ENCODE data around the gene ULK1. TPM values are rescaled to one million over a fixed set of nuclear protein-coding genes. Genes with fewer than 3 reads are reported as not detected.

ULK1 gene
- total RNA-seq, 1 donor from 2014 or later: 69.3 TPM

DNA sequence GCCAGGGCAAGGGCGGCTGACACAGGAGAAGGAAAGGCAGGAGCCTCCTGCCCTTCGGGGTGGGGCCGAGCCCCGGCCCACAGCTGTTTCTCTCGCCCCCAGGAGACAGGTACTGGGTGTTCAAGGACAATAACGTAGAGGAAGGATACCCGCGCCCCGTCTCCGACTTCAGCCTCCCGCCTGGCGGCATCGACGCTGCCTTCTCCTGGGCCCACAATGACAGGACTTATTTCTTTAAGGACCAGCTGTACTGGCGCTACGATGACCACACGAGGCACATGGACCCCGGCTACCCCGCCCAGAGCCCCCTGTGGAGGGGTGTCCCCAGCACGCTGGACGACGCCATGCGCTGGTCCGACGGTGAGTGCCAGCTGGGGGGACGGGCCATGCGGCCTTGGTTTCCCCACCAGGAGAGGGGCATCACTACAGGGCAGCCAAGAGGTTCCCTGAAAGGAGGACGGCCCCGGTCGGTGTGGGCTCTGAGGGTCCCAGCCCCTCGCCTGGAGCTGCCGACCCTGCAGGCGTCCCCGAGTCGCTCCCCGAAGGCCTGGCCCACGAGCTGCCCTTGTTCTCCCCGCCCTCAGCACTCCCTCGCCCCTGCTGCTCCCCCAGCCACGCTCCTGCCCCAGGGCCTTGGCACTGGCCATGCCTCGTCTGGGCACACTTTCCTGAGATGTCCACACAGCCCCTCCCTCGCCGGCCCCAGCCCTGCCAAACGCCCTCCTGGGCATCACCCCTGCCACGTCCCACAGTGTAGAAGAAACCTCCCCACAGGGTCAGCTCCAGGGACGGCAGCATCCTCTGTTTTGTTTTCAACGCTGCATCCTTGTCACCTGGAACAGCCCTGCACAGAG, 44.5 kb upstream of the ULK1 start:
- TF ChIP-seq, protein P1, sequence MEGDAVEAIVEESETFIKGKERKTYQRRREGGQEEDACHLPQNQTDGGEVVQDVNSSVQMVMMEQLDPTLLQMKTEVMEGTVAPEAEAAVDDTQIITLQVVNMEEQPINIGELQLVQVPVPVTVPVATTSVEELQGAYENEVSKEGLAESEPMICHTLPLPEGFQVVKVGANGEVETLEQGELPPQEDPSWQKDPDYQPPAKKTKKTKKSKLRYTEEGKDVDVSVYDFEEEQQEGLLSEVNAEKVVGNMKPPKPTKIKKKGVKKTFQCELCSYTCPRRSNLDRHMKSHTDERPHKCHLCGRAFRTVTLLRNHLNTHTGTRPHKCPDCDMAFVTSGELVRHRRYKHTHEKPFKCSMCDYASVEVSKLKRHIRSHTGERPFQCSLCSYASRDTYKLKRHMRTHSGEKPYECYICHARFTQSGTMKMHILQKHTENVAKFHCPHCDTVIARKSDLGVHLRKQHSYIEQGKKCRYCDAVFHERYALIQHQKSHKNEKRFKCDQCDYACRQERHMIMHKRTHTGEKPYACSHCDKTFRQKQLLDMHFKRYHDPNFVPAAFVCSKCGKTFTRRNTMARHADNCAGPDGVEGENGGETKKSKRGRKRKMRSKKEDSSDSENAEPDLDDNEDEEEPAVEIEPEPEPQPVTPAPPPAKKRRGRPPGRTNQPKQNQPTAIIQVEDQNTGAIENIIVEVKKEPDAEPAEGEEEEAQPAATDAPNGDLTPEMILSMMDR (conservative IDR thresholded peaks at IDR 0.05): no peak

DNA sequence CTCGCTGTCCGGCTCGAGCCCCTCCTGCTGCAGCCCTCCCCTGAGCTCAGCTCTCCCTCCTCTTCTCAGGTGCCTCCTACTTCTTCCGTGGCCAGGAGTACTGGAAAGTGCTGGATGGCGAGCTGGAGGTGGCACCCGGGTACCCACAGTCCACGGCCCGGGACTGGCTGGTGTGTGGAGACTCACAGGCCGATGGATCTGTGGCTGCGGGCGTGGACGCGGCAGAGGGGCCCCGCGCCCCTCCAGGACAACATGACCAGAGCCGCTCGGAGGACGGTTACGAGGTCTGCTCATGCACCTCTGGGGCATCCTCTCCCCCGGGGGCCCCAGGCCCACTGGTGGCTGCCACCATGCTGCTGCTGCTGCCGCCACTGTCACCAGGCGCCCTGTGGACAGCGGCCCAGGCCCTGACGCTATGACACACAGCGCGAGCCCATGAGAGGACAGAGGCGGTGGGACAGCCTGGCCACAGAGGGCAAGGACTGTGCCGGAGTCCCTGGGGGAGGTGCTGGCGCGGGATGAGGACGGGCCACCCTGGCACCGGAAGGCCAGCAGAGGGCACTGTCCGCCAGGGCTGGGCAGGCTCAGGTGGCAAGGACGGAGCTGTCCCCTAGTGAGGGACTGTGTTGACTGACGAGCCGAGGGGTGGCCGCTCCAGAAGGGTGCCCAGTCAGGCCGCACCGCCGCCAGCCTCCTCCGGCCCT, 43.4 kb upstream of the ULK1 start:
- no peaks in the 10 kb centered on the region for H3K9me3 Mint-ChIP-seq
- peaks cover under 1% of the 10 kb centered on the region for H3K4me1 Mint-ChIP-seq
- no peak overlapping the region for H3K27ac Mint-ChIP-seq (ENCODE audit: unreplicated experiment)
- H3K27me3 Mint-ChIP-seq (ENCODE audit: low read depth): peaks cover 9% of the 10 kb centered on the region
- no peak overlapping the region for H3K4me3 Mint-ChIP-seq
- TF ChIP-seq, protein P1 (conservative IDR thresholded peaks at IDR 0.05): peak; percentile 62
- H3K36me3 Mint-ChIP-seq (ENCODE audit: low read depth): no peaks in the 10 kb centered on the region
- DNase-seq (ENCODE audit: low read depth, low spot score): no peak

More for the DNA sequence above, 44.5 kb upstream of the ULK1 start:
- DNase-seq (ENCODE audit: low read depth, low spot score): no peak
- Mint-ChIP-seq H3K27me3 (ENCODE audit: low read depth) (peaks cover 2% of the 10 kb centered on the region), H3K4me3 (no peak overlapping the region), H3K9me3 (no peaks in the 10 kb centered on the region), H3K36me3 (ENCODE audit: low read depth) (no peaks in the 10 kb centered on the region), H3K4me1 (no peaks in the 10 kb centered on the region), H3K27ac (ENCODE audit: unreplicated experiment) (no peak overlapping the region)

DNA sequence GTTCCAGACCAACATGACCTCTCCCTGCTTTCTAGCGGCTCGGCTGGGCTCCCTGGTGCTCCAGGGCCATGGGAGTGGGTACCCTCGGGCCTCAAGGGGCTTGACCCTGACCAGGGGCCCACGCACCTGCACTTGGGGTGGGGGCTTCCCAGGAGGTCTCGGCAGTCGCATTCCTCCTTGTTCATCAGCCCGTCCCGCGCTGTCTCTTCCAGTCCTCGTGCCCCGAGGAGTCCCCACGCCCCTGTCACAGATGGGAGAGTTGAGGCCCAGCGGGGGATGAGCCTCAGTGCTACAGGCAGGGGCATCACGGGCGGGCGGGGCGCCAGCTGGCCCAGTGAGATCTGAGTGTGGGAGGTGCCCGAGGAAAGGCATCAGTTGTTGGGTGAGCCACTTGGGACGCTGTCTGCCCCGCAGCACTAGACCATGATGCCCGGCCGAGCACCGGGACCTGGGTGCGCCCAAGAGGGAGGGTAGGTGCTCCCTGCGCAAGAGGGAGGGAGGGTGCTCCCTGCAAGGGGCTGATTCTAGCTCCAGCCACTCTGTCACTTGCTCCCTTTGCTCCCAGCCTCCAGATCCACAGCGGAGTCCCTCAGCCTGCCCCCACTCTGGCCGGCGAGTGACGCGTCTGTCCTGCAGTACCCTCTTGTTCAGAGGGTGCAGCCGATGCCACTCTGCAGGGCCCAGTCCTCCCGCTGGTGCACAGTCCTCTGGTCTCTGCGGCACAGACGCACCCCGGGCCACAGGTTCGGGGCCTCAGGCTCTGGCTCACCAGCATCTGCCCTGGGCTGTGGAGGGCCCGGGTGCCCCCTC, 42.5 kb upstream of the ULK1 start:
- no peak overlapping the region for H3K4me3 Mint-ChIP-seq
- TF ChIP-seq, protein P1 (conservative IDR thresholded peaks at IDR 0.05): no peak
- H3K9me3 Mint-ChIP-seq: no peaks in the 10 kb centered on the region
- no peak for DNase-seq (ENCODE audit: low read depth, low spot score)
- H3K36me3 Mint-ChIP-seq (ENCODE audit: low read depth): no peaks in the 10 kb centered on the region
- peaks cover 16% of the 10 kb centered on the region for H3K27me3 Mint-ChIP-seq (ENCODE audit: low read depth)
- peaks cover 8% of the 10 kb centered on the region for H3K4me1 Mint-ChIP-seq
- H3K27ac Mint-ChIP-seq (ENCODE audit: unreplicated experiment): no peak overlapping the region

DNA sequence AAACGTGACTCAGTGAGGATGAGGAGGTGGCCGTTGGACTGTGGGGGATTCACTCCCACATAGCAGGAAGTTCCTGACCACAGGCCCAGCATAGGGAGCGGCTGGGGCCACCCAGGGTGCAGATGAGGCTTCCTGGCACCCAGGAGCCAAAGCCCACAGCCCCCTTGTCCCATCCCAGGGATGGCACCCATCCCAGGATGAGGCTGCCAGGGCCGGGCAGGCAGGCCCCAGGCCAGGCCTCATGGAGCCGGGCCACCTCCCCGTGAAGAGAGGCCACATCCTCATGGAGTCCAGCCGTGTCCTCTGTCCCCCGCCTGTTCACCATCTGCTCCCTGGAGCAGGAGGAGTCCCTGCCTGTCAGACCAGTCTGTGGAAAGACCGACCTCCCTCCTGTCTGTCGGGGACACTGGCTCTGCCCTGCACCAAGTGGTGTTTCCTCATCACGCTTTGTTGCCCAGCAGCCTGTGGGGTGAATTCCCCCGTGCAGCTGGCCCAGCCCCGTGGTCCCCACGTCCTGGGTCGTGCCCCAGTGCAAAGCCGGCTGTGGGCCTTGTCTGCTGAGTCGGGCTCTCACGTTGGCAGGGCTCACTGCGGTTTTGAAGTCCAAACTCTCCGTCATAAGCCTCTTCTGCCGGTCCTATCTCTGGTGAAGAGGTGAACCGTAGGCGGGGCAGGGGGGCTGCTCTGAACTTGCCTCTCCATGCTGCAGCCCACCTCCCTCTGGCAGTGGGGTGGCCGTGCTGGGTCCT, 41.7 kb upstream of the ULK1 start:
- Mint-ChIP-seq H3K4me3 (no peak overlapping the region), H3K27ac (ENCODE audit: unreplicated experiment) (peak overlapping the region; percentile 84), H3K4me1 (peaks cover 13% of the 10 kb centered on the region), H3K9me3 (no peaks in the 10 kb centered on the region), H3K27me3 (ENCODE audit: low read depth) (peaks cover 23% of the 10 kb centered on the region), H3K36me3 (ENCODE audit: low read depth) (no peaks in the 10 kb centered on the region)
- DNase-seq (ENCODE audit: low read depth, low spot score): no peak
- TF ChIP-seq, protein P1 (conservative IDR thresholded peaks at IDR 0.05): no peak
